Smooth muscle cell (in vitro differentiated cells): ENCODE measurements around the gene PPM1D. TPM values are rescaled to one million over a fixed set of nuclear protein-coding genes. Genes with fewer than 3 reads are reported as not detected.
A peak's percentile ranks its signal among the peaks of the same experiment; 100 is the strongest.

Experiments
- DNase-seq: peaks from one replicate; lab custom pipeline; 2025; ENCODE audit not compliant: unreplicated experiment; lab: John Stamatoyannopoulos, UW
- H2AFZ ChIP-seq: fragments of 200-600 bp; sonication (generic); 2 replicates; pipeline ENCODE4 v1.6.0; 2016; ENCODE audit warnings: antibody characterized with exemption, low read depth, mild to moderate bottlenecking
- H3F3A ChIP-seq: fragments of 200-600 bp; sonication (generic); 2 replicates; pipeline ENCODE4 v1.6.0; 2017; ENCODE audit warnings: antibody characterized with exemption, low read depth
- H3K27ac ChIP-seq: fragments of 200-600 bp; sonication (generic); 2 replicates; pipeline ENCODE4 v1.5.1; 2016; ENCODE audit warnings: low read depth, mild to moderate bottlenecking
- H3K27me3 ChIP-seq: fragments of 200-600 bp; sonication (generic); 2 replicates; pipeline ENCODE4 v1.6.1; 2016; ENCODE audit warnings: low read depth, mild to moderate bottlenecking
- H3K36me3 ChIP-seq: fragments of 200-600 bp; sonication (generic); 2 replicates; pipeline ENCODE4 v1.5.1; 2016; ENCODE audit warnings: low read depth
- H3K4me1 ChIP-seq: fragments of 200-600 bp; sonication (generic); 2 replicates; pipeline ENCODE4 v1.5.1; 2016; ENCODE audit warnings: low read depth
- H3K4me2 ChIP-seq: fragments of 200-600 bp; sonication (generic); 2 replicates; pipeline ENCODE4 v1.6.0; 2016; ENCODE audit warnings: mild to moderate bottlenecking
- H3K4me3 ChIP-seq: fragments of 200-600 bp; sonication (generic); 2 replicates; pipeline ENCODE4 v1.5.1; 2016; ENCODE audit warnings: mild to moderate bottlenecking
- H3K79me2 ChIP-seq: fragments of 200-600 bp; sonication (generic); 2 replicates; pipeline ENCODE4 v1.6.0; 2016; ENCODE audit warnings: low read depth, mild to moderate bottlenecking
- H3K9ac ChIP-seq: fragments of 200-600 bp; sonication (generic); 2 replicates; pipeline ENCODE4 v1.6.0; 2016; ENCODE audit warnings: low read depth
- H3K9me3 ChIP-seq: fragments of 200-600 bp; sonication (generic); replicated peaks from 2 replicates; pipeline ENCODE4 v1.5.1; 2016; ENCODE audit warnings: low read depth
- H4K20me1 ChIP-seq: fragments of 200-600 bp; sonication (generic); 2 replicates; pipeline ENCODE4 v1.6.0; 2016; ENCODE audit warnings: low read depth
- CTCF ChIP-seq: fragments of 200-600 bp; sonication (generic); IDR thresholded peaks from 2 replicates; pipeline ENCODE4 v1.5.1; 2017; ENCODE audit warnings: borderline replicate concordance, mild to moderate bottlenecking, antibody characterized with exemption; ENCODE audit not compliant: insufficient read depth, poor library complexity, severe bottlenecking
- WGBS: methylation state at CpG from one replicate; pipeline ENCODE4 v1.1.7; 2016; ENCODE audit warnings: low lambda C conversion rate; 5-methylcytosine and 5-hydroxymethylcytosine counted together
- polyA plus RNA-seq: library from polyadenylated mRNA; unstranded; fragments of >200 nt; fragmentation: Nextera tagmentation; extraction: Ambion mirVana; gene quantifications from 2 replicates; pipeline ENCODE4 v1.2.1, GENCODE V29; 2016
- total RNA-seq: library from RNA; depleted of rRNA; stranded (reverse); fragments of >200 nt; gene quantifications from 2 replicates; pipeline ENCODE4 v1.2.3, GENCODE V29; 2014

The PPM1D gene
- total and polyA plus RNA-seq, 2 experiments from 2014 or later: 10.0 to 12.9 TPM

GRCh38 chr17:60675997-60676396, 76.0 kb downstream of the PPM1D start:
- no peak for DNase-seq
- TF ChIP-seq CTCF: no peak
- no peaks in the 10 kb centered on the region for H3K79me2 ChIP-seq
- H3F3A ChIP-seq: no peaks in the 10 kb centered on the region
- no peaks in the 10 kb centered on the region for H3K9me3 ChIP-seq
- H4K20me1 ChIP-seq: no peaks in the 10 kb centered on the region
- no peaks in the 10 kb centered on the region for H3K36me3 ChIP-seq
- H3K4me2 ChIP-seq: no peak overlapping the region
- H3K27me3 ChIP-seq: no peaks in the 10 kb centered on the region
- no peak overlapping the region for H2AFZ ChIP-seq
- H3K27ac ChIP-seq: no peak overlapping the region
- 89% methylated on average over 6 of the region's 6 CpGs for WGBS
- H3K4me1 ChIP-seq: peaks cover 11% of the 10 kb centered on the region
- no peak overlapping the region for H3K9ac ChIP-seq
- H3K4me3 ChIP-seq: no peak overlapping the region

- peak overlapping the region; percentile 64 for H3K27ac ChIP-seq
- H3K4me1 ChIP-seq: peaks cover 11% of the 10 kb centered on the region
- no peaks in the 10 kb centered on the region for H4K20me1 ChIP-seq
- no peak for DNase-seq
- no peak for TF ChIP-seq CTCF
- no peaks in the 10 kb centered on the region for H3F3A ChIP-seq
- H3K9me3 ChIP-seq: no peaks in the 10 kb centered on the region
- peak overlapping the region; percentile 77 for H3K4me3 ChIP-seq
- WGBS: 35% methylated on average over 17 of the region's 17 CpGs
- H3K4me2 ChIP-seq: peak overlapping the region; percentile 85
- peak overlapping the region; percentile 84 for H3K9ac ChIP-seq
- H3K79me2 ChIP-seq: no peaks in the 10 kb centered on the region
- H2AFZ ChIP-seq: peak overlapping the region; percentile 94
- no peaks in the 10 kb centered on the region for H3K27me3 ChIP-seq
- H3K36me3 ChIP-seq: no peaks in the 10 kb centered on the region
These were observed 76.8 kb downstream of the PPM1D start for GRCh38 chr17:60676758-60677307.

GRCh38 chr17:60677308-60678117, 77.5 kb downstream of the PPM1D start, which contains the start of gene BCAS3:
TSS of gene BCAS3 (plus strand) at chr17:60677851.
- WGBS: under 1% methylated on average over 47 of the region's 51 CpGs
- DNase-seq: peak; percentile 94
- Histone ChIP-seq H3K27ac (peak within 1 kb of the TSS; percentile 64), H3F3A (no peaks in the 10 kb centered on the region), H3K9me3 (no peaks in the 10 kb centered on the region), H3K4me3 (peak within 1 kb of the TSS; percentile 77), H3K36me3 (no peaks in the 10 kb centered on the region), H3K9ac (peak within 1 kb of the TSS; percentile 84), H4K20me1 (no peaks in the 10 kb centered on the region), H2AFZ (peak within 1 kb of the TSS; percentile 94), H3K4me1 (peaks cover 11% of the 10 kb centered on the region), H3K27me3 (no peaks in the 10 kb centered on the region), H3K79me2 (no peaks in the 10 kb centered on the region), H3K4me2 (peak within 1 kb of the TSS; percentile 85)
- TF ChIP-seq CTCF: no peak

- peak overlapping the region; percentile 64 for H3K27ac ChIP-seq
- H3K4me3 ChIP-seq: peak overlapping the region; percentile 77
- H3F3A ChIP-seq: no peaks in the 10 kb centered on the region
- peak overlapping the region; percentile 84 for H3K9ac ChIP-seq
- TF ChIP-seq CTCF: no peak
- H3K36me3 ChIP-seq: no peaks in the 10 kb centered on the region
- WGBS: 7% methylated on average over 6 of the region's 6 CpGs
- H3K9me3 ChIP-seq: no peaks in the 10 kb centered on the region
- H2AFZ ChIP-seq: peak overlapping the region; percentile 94
- H4K20me1 ChIP-seq: no peaks in the 10 kb centered on the region
- DNase-seq: no peak
- H3K4me2 ChIP-seq: peak overlapping the region; percentile 85
- H3K27me3 ChIP-seq: no peaks in the 10 kb centered on the region
- H3K79me2 ChIP-seq: no peaks in the 10 kb centered on the region
- H3K4me1 ChIP-seq: peaks cover 11% of the 10 kb centered on the region
These were observed 78.1 kb downstream of the PPM1D start for GRCh38 chr17:60678118-60678444.
